Heart right ventricle (tissue), 16 donors: Measurements from ENCODE around the gene ATF4. TPM values are rescaled to one million over a fixed set of nuclear protein-coding genes. Genes with fewer than 3 reads are reported as not detected.
A peak's percentile ranks its signal among the peaks of the same experiment; 100 is the strongest.

Source experiments
- ATAC-seq, 8 donors: fragments of 200-7000 bp; cut with Tn5 transposase; one replicate each; pipeline ENCODE4 v1.9.1; 2020; ENCODE audit warnings: mild to moderate bottlenecking in 8 of 8, moderate library complexity in 8 of 8, moderate number of reproducible peaks in 1 of 8
- DNase-seq, 2 donors: peaks; one replicate each; pipeline ENCODE4 v3.0.0-alpha.2; 2020
- H3K27ac ChIP-seq, 10 donors: fragments of 200-600 bp; sonication (generic) in 2 of 10; one replicate each; pipeline versions ENCODE4 v1.5.0 to v1.8.0; 2020 to 2022; ENCODE audit warnings: mild to moderate bottlenecking in 3 of 10
- H3K27me3 ChIP-seq, 7 donors: fragments of 200-600 bp; one replicate each; pipeline ENCODE4 v1.8.0; 2021 to 2022; ENCODE audit warnings: mild to moderate bottlenecking in 2 of 7
- H3K36me3 ChIP-seq, 9 donors: fragments of 200-600 bp; sonication (generic) in 1 of 9; one replicate each; pipeline versions ENCODE4 v1.5.0 to v1.8.0; 2020 to 2022; ENCODE audit warnings: mild to moderate bottlenecking in 2 of 9
- H3K4me1 ChIP-seq, 9 donors: fragments of 200-600 bp; sonication (generic) in 1 of 9; one replicate each; pipeline versions ENCODE4 v1.5.0 to v1.8.0; 2020 to 2022; ENCODE audit warnings: mild to moderate bottlenecking in 4 of 9
- H3K4me3 ChIP-seq, 10 donors: fragments of 200-600 bp; sonication (generic) in 2 of 10; one replicate each; pipeline versions ENCODE4 v1.5.0 to v1.8.0; 2020 to 2022; ENCODE audit warnings: mild to moderate bottlenecking in 7 of 10, moderate library complexity in 2 of 10
- H3K9me3 ChIP-seq, 11 donors: fragments of 200-600 bp in 10 of 11; sonication (generic) in 2 of 11; one replicate each; pipeline versions ENCODE4 v1.5.0 to v1.8.0; 2013 to 2022; ENCODE audit warnings: mild to moderate bottlenecking in 2 of 11, control low read depth in 1 of 11, moderate library complexity in 1 of 11
- whole genome bisulfite sequencing, 2 donors: extraction: QIAGEN DNeasy Blood & Tissue Kit; methylation state at CpG; one replicate each; pipeline ENCODE4 v1.1.7; 2013; ENCODE audit warnings: inconsistent platforms in 1 of 2; 5-methylcytosine and 5-hydroxymethylcytosine counted together
- intact Hi-C, 10 donors: fragments of 100-400 bp; cut with DNase I; formaldehyde crosslinking; loops; one replicate each; pipeline versions ENCODE4 v1.11.1 to v1.14.2; 2022
- polyA plus RNA-seq, 2 donors: library from polyadenylated mRNA; stranded (reverse); fragments of 200-250 nt; gene quantifications; one replicate each; pipeline ENCODE4 v1.2.3, GENCODE V29; 2013
- total RNA-seq, 10 donors: library from RNA; stranded (reverse); fragmentation: NEBNext Ultra II Directional in 3 of 10; extraction: Animal tissue kit (Norgen Biotek cat#: 25700) in 3 of 10; gene quantifications; one replicate each; pipeline versions ENCODE4 v1.2.1 to v1.2.4, GENCODE V29; 2021 to 2023
- TF ChIP-seq, protein P1 (sequence below), 9 donors: fragments of 200-600 bp; sonication (generic) in 2 of 9; IDR thresholded peaks; one replicate each; pipeline versions ENCODE4 v1.5.0 to v1.8.0; 2021 to 2022; ENCODE audit warnings: antibody characterized with exemption in 9 of 9, mild to moderate bottlenecking in 5 of 9, moderate library complexity in 1 of 9
- donor health status: Arrhythmogenic right ventricular cardiomyopathy.
- donor health status: ischemic (EF 13 %, LVEDD 7.1; RV severe dilation, severe dysfunction).
- donor health status: healthy with polysubstance abuse.
- donor health status: DM: no; HTN: yes; CAD: no.
- donor health status: DM: no; HTN: no; CAD: no.
- donor health status: ischemic (EF 25% LVEDD 6.9; RV normal size, moderate dysfunction).
- donor health status: ischemic (EF 25% LVEDD 5.7; RV mildly dilated, moderate dysfunction).
- donor health status: healthy.
- donor health status: DM: yes; HTN: yes; CAD: no.
- donor health status: Ischemic cardiomyopathy.
- donor health status: ischemic (EF 35%, LVEDD 5.7; RV mildly dilated, moderate dysfunction).
- donor health status: nonischemic (EF 11% LVEDD 7.7; RV severe dilation, severe dysfunction).
- donor health status: DM: yes; HTN: yes; CAD: no.
- donor health status: PGD.
- donor health status: ischemic (EF 29% LVEDD 5.4; RV normal size, mild dysfunction).
- donor health status: nonischemic (EF 23%, LVEDD 6.1; RV moderate dilation, normal function).

Gene ATF4
- total and polyA plus RNA-seq, 12 donors: 95.2 to 637 (median 161) TPM

DNA sequence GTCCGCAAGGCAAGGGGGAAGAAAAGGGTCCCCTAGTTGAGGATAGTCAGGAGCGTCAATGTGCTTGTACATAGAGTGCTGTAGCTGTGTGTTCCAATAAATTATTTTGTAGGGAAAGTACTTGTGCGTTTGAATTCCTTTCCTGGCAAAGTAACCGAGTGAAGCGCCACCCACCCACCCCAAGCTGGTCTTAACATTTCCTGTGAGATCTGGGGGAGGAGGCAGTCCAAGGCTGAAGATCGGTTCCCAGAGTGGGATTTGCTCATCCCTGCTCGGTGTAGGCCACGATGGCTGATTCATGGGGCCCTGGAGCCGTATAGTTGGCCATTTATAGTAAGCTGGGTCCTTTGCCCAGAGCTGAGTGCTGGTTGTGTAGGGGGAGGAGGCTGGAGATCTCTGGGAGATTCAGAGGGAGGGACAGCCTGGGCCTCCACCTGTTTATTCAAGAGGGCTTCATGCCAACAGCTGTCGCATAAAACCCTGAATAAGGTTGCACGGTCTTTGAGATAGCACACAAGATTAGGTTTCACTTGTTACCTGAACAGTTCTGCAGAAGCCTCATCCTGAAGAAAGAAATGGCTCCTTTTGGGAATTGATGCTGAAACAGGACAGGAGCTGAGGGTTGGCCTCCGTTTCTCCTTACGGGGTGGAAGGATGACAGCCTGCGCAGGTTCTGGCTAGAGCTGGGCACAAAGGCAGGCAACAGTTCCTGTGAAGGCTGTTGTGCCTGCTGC is 2.4 kb downstream of the ATF4 start:
- peaks cover 0 to 58% (median 23%) of the 10 kb centered on the region in 9 donors for H3K36me3 ChIP-seq
- DNase-seq (no peak), ATAC-seq (peak in 4 of 8 donors; percentile 0 to 15 (median 6))
- 10 to 13% methylated on average over 14 of the region's 14 CpGs for WGBS, 2 donors
- peak overlapping the region in 9 of 10 donors; percentile 97 to 100 (median 100) for H3K27ac ChIP-seq
- H3K4me1 ChIP-seq: peaks cover 34 to 79% (median 61%) of the 10 kb centered on the region in 9 donors
- H3K9me3 ChIP-seq: no peaks in the 10 kb centered on the region
- TF ChIP-seq, protein P1, sequence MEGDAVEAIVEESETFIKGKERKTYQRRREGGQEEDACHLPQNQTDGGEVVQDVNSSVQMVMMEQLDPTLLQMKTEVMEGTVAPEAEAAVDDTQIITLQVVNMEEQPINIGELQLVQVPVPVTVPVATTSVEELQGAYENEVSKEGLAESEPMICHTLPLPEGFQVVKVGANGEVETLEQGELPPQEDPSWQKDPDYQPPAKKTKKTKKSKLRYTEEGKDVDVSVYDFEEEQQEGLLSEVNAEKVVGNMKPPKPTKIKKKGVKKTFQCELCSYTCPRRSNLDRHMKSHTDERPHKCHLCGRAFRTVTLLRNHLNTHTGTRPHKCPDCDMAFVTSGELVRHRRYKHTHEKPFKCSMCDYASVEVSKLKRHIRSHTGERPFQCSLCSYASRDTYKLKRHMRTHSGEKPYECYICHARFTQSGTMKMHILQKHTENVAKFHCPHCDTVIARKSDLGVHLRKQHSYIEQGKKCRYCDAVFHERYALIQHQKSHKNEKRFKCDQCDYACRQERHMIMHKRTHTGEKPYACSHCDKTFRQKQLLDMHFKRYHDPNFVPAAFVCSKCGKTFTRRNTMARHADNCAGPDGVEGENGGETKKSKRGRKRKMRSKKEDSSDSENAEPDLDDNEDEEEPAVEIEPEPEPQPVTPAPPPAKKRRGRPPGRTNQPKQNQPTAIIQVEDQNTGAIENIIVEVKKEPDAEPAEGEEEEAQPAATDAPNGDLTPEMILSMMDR (IDR thresholded peaks at IDR 0.05): no peak
- H3K27me3 ChIP-seq: no peaks in the 10 kb centered on the region
- H3K4me3 ChIP-seq: peak overlapping the region; percentile 81 to 100 (median 98)
- intact Hi-C loops: loop anchor here in 8 of 10 donors (5.0 to 10.0 kb wide), 5 partner anchors 178 to 358 kb away; partner anchors contain the start of genes RPL3 (in 5 of the 8) and SYNGR1 (in 3 of the 8)

GRCh38 chr22:39524089-39524752 is 3.9 kb downstream of the ATF4 start:
- DNase-seq (no peak), ATAC-seq (no peak)
- Histone ChIP-seq H3K27ac (peak overlapping the region in 7 of 10 donors; percentile 8 to 100 (median 99)), H3K4me3 (peak overlapping the region in 4 of 10 donors; percentile 8 to 100 (median 97)), H3K4me1 (peaks cover 35 to 81% (median 65%) of the 10 kb centered on the region in 9 donors), H3K27me3 (no peaks in the 10 kb centered on the region), H3K9me3 (no peaks in the 10 kb centered on the region), H3K36me3 (peaks cover 0 to 69% (median 23%) of the 10 kb centered on the region in 9 donors)
- WGBS, 2 donors: 67 to 68% methylated on average over 13 of the region's 13 CpGs
- TF ChIP-seq, protein P1 (IDR thresholded peaks at IDR 0.05): no peak
- intact Hi-C loops: loop anchor here in 8 of 10 donors (5.0 to 10.0 kb wide), 5 partner anchors 179 to 359 kb away; partner anchors contain the start of genes RPL3 (in 5 of the 8) and SYNGR1 (in 3 of the 8)

GRCh38 chr22:39524753-39525657 is 4.6 kb downstream of the ATF4 start:
- no peaks in the 10 kb centered on the region for H3K27me3 ChIP-seq
- peak overlapping the region in 7 of 10 donors; percentile 8 to 100 (median 37) for H3K27ac ChIP-seq
- TF ChIP-seq, protein P1 (IDR thresholded peaks at IDR 0.05): no peak
- 72 to 77% methylated on average over 10 of the region's 10 CpGs for WGBS, 2 donors
- peaks cover 0 to 77% (median 23%) of the 10 kb centered on the region in 9 donors for H3K36me3 ChIP-seq
- no peaks in the 10 kb centered on the region for H3K9me3 ChIP-seq
- DNase-seq: no peak
- peak overlapping the region in 1 of 10 donors; percentile 99 for H3K4me3 ChIP-seq
- peaks cover 38 to 86% (median 71%) of the 10 kb centered on the region in 9 donors for H3K4me1 ChIP-seq
- ATAC-seq: no peak
- intact Hi-C loops: loop anchor here (5.0 to 10.0 kb wide), 9 partner anchors 33 to 373 kb away; partner anchors contain the start of genes RPL3 (in 5 of the 10), SYNGR1 (in 3 of the 10) and CBX7 (in 1 of the 10)
